ENCODE results near the gene TMEM72.
"Not testable (repeated sequence)": the region's sequence is repeated elsewhere in the genome, so short reads cannot be mapped to it uniquely, and the experiment has no call there.

The TMEM72 gene

DNA sequence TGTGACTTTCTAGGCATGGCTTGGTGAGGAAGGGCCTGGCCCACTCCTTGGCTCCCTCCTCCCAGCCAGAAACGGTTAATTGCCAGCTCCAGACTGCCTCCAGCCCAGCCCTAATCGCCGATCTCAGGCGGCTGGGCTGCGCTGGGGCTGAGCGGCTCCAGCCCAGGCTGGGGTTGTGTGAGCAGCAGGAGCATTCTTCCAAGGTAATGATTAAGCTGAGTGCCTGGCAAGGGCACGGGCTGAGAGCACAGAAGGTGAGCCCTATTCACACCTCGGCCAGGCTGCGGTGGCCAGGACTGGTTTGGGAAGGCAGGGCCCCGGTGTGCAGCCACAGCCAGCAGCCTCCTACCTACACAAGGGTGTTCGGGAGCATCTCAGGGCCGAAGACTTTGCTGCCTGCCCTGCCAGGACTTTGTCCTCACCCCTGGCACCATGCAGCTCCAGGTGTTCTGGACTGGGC lies at the start of gene TMEM72:
Gene TMEM72 (plus strand): TSS at position 257 of the 460 bp plus-strand sequence. CDS start 176 bp downstream, at position 433.
- DNase-seq (ENCODE audit: low spot score): no peak
- TF ChIP-seq, protein P1, sequence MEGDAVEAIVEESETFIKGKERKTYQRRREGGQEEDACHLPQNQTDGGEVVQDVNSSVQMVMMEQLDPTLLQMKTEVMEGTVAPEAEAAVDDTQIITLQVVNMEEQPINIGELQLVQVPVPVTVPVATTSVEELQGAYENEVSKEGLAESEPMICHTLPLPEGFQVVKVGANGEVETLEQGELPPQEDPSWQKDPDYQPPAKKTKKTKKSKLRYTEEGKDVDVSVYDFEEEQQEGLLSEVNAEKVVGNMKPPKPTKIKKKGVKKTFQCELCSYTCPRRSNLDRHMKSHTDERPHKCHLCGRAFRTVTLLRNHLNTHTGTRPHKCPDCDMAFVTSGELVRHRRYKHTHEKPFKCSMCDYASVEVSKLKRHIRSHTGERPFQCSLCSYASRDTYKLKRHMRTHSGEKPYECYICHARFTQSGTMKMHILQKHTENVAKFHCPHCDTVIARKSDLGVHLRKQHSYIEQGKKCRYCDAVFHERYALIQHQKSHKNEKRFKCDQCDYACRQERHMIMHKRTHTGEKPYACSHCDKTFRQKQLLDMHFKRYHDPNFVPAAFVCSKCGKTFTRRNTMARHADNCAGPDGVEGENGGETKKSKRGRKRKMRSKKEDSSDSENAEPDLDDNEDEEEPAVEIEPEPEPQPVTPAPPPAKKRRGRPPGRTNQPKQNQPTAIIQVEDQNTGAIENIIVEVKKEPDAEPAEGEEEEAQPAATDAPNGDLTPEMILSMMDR (IDR thresholded peaks at IDR 0.05; ENCODE audit: extremely low read depth, missing control alignments): no peak

DNA sequence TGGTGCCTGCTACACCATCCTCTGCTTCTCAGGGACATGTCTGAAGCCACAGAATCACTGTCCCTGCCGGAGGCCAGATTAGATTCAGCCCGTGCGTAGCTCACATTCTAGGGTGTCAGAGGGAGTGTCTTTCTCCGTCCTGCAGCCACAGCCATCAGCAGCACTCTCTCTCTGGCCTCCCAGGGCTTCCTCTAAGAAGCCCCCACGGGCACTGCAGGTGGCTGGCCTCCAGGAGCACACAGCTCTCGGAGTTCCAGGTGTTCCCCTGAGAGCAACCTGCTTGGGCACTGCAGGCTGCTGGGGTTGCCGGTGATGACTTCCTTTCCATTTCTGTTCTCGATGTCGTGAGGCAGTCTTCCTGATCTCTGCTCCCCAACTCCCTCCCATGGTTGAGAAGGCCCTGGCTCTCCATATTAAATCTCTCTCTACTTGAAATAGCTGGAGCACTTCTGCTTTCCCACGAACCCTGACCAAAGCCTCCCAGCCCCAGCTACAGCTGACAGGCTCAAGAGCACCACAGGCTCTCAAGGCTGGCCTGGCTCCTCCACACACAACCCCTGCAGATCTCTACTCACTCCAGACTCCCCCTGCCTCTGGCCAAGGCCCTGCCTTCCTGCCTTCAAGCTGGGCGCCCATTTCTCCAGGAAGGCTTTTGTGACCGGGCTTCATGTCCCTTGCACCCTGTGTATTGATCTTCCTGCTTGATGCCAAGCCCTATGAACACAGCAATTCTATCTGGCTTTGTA lies 49.0 kb upstream of the TMEM72 start:
- DNase-seq (ENCODE audit: low spot score): no peak
- TF ChIP-seq, protein P1 (IDR thresholded peaks at IDR 0.05; ENCODE audit: extremely low read depth, missing control alignments): no peak

DNA sequence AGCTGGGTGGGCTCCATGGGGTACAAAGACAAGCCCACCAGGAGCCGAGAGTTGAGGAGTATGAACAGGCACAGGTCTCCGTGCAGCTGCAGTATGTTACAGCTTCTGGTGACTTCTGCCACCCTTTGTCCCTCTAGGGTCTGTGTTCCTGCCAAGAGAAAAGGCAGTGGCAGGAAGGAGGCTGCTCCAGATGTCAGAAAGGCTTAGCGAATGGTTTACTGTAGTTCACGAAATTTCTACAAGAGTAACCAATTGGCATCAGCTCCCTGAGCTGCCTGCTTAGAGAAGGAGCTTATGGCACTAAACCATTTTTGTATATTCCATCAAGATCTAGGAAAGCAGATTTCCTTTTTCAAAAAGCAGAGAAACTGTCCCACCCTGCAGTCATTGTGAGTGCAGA lies 48.2 kb upstream of the TMEM72 start:
- DNase-seq (ENCODE audit: low spot score): no peak
- TF ChIP-seq, protein P1 (IDR thresholded peaks at IDR 0.05; ENCODE audit: extremely low read depth, missing control alignments): no peak

DNA sequence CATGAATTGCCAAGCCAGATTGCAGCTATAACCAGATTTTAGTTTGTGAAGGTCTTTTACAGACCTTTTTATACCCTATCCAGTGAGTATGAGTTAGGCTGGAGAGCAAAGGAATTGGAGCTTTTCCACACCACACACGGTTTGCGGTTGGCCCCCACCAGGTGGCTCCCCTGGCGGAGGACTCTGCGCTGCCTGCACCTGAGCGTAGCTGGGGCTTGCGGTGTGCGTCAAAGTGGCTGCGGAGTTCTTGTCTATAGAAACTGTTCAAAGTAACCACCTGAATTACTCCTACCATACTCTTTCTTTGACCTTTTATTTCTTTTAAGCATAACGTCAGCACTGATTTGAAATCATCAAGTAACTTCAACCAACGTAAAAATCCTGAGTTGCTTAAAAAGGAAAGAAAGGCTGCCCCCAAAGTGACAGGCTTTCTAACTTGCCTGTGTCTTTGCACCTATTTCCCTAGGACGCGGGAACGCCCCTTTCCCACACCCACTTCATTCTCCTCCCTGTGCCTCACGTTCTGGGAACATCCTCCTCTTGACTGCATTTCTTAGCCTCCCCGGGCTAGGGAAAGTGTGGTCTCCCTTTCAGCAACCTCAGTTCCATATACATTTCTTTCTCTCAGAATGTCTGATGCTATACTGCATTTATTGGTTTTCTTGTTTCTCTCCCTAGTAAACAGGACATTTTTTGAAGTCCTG lies 47.6 kb upstream of the TMEM72 start:
- TF ChIP-seq, protein P1 (IDR thresholded peaks at IDR 0.05; ENCODE audit: extremely low read depth, missing control alignments): no peak
- DNase-seq (ENCODE audit: low spot score): no peak

DNA sequence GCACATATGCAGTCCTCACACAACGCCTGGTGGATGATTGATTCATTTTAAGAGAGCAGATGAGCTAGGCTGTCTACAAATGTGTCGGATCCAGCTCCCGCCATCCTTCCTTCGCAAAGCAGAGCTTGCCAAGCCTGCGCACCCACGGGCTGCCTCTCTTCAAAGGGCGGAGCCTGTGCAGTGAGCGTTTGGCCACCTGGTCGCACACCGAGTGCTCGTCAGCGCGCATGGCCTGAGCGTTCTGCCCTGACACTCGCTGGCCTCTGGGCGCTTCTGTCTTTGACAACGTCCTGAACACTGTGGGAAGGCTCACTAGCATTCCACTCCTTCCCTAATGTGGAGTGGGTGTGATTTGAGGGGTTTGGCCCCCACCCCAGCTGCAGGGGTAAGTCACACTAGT lies 47.1 kb upstream of the TMEM72 start:
- DNase-seq (ENCODE audit: low spot score): no peak
- TF ChIP-seq, protein P1 (IDR thresholded peaks at IDR 0.05; ENCODE audit: extremely low read depth, missing control alignments): no peak

DNA sequence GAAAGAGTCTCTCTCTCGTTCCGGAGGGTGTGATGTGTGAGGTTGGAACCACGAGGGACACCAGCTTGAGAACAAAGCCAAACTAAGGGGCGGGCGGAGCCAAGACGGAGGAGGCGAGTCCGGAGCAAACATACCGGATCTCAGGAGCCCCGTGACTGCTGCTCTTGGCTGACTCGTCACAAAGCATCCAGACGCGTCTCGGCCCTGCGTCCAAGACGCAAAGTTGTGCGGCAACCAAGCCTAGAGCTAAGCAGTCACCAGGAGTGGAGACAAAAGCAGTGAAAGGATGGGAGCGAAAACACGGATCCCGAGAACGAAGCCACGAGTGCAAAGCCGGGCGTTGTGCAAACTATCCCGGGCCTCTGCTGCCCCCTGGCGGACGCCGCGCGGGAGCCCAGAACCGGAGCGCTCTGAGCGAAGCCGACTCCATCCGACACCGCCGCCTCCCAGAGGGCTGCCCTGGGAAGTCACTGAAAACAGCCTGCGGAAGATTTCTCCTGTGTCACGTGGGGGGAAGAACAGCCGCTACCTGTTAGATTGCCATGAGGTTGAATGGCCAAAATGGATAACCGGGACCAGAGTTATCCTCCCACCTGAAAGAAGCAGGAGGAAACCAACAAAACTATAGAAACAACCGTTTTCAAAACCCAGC lies 46.4 kb upstream of the TMEM72 start:
- TF ChIP-seq, protein P1 (IDR thresholded peaks at IDR 0.05; ENCODE audit: extremely low read depth, missing control alignments): peak; percentile 92
- DNase-seq (ENCODE audit: low spot score): peak; percentile 85

DNA sequence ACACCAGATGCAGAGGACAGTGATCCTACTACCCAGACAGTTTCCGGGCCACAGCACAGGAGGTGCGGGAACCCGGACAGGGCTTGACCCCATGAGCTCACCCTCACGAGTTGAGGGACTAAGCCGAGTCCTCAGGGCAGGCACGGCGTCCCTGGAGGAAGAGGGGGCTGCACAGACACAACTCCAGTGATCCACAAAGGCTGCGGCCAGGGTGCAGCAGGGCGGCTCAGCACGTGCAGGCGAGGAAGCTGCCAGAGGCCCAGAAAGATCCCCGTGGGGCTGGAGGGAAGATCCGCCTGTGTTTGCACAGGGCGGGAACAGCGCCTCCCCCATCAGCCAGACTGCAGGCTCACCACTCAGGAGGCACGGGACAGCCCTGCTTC lies 45.9 kb upstream of the TMEM72 start:
- DNase-seq (ENCODE audit: low spot score): no peak
- TF ChIP-seq, protein P1 (IDR thresholded peaks at IDR 0.05; ENCODE audit: extremely low read depth, missing control alignments): no peak

DNA sequence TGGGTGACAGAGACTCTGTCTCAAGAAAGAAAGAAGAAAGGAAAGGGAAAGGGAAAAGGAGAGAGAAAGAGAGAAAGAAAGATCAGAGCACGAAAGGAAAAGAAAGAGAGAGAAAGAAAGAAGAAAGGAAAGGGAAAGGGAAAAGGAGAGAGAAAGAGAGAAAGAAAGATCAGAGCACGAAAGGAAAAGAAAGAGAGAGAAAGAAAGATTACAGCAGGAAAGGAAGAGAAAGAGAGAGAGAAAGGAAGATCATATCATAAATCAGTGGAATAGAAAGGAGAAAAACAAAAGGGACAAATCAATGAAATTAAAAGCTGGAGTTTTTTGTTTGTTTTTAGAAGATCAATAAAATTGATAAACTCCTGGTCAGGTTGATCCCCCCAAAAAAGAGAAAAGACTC lies 44.8 kb upstream of the TMEM72 start:
- not testable (repeated sequence) for DNase-seq (ENCODE audit: low spot score)

Data from GM20000 (cell line).